Transverse colon (tissue), 4 donors: ENCODE data around the gene SFMBT1.

ENCODE experiments used
- CTCF ChIP-seq, 5 experiments: fragments of 200-600 bp in 3 of 5; fragments of 450-650 bp in 2 of 5; sonication (generic) in 3 of 5; IDR thresholded peaks; 1 replicate in 2 of 5; 2 replicates in 3 of 5; pipeline ENCODE4 v1.5.1; 2016 to 2017; ENCODE audit warnings: antibody characterized with exemption in 5 of 5, inconsistent platforms in 3 of 5, mild to moderate bottlenecking in 2 of 5, moderate library complexity in 1 of 5
- POLR2AphosphoS5 ChIP-seq, 3 donors: sonication (generic); formaldehyde crosslinking; IDR thresholded peaks; one replicate each; pipeline ENCODE4 v1.6.1; 2016; ENCODE audit warnings: antibody characterized with exemption in 3 of 3

- TF ChIP-seq CTCF (IDR thresholded peaks at IDR 0.05): no peak
- no peak for TF ChIP-seq POLR2AphosphoS5 (IDR thresholded peaks at IDR 0.05)
Measured at GRCh38 chr3:52979190-52979983, 66.5 kb downstream of the SFMBT1 start.
